Brain microvascular endothelial cell (primary cell): ENCODE results near the gene EMC8.

Experiments
- DNase-seq: peaks from one replicate; pipeline ENCODE4 v3.0.0-alpha.2; 2020
- H3K27ac ChIP-seq: fragments of 250-450 bp; sonication (Bioruptor Pico); 2 replicates; pipeline ENCODE4 v1.5.1; 2020; ENCODE audit warnings: mild to moderate bottlenecking, moderate library complexity
- H3K27me3 ChIP-seq: fragments of 250-450 bp; sonication (Bioruptor Pico); replicated peaks from 2 replicates; pipeline ENCODE4 v1.5.1; 2020; ENCODE audit warnings: mild to moderate bottlenecking
- H3K36me3 ChIP-seq: fragments of 250-450 bp; sonication (Bioruptor Pico); replicated peaks from 2 replicates; pipeline ENCODE4 v1.5.1; 2020; ENCODE audit warnings: mild to moderate bottlenecking
- H3K4me3 ChIP-seq: 2 replicates; pipeline ENCODE4 v1.5.1; 2011; ENCODE audit warnings: low read depth, mild to moderate bottlenecking, control low read depth, low read length, moderate library complexity
- in situ Hi-C: cut with HindIII; loops from 2 replicates; pipeline ENCODE4 v1.10.0; 2017; ENCODE audit warnings: low sequenced_read_pairs, low pct_ligation_motif_present
- TF ChIP-seq, protein P1 (sequence below): IDR thresholded peaks from 2 replicates; pipeline ENCODE4 v1.5.1; 2011; ENCODE audit warnings: low read depth, mild to moderate bottlenecking, moderate library complexity, low read length, control low read depth, inconsistent platforms; ENCODE audit errors: missing control alignments

EMC8 gene

GRCh38 chr16:85832570-85833218 lies 33.4 kb upstream of the EMC8 start:
- TF ChIP-seq, protein P1, sequence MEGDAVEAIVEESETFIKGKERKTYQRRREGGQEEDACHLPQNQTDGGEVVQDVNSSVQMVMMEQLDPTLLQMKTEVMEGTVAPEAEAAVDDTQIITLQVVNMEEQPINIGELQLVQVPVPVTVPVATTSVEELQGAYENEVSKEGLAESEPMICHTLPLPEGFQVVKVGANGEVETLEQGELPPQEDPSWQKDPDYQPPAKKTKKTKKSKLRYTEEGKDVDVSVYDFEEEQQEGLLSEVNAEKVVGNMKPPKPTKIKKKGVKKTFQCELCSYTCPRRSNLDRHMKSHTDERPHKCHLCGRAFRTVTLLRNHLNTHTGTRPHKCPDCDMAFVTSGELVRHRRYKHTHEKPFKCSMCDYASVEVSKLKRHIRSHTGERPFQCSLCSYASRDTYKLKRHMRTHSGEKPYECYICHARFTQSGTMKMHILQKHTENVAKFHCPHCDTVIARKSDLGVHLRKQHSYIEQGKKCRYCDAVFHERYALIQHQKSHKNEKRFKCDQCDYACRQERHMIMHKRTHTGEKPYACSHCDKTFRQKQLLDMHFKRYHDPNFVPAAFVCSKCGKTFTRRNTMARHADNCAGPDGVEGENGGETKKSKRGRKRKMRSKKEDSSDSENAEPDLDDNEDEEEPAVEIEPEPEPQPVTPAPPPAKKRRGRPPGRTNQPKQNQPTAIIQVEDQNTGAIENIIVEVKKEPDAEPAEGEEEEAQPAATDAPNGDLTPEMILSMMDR: no peak
- no peak overlapping the region for H3K27ac ChIP-seq
- no peaks in the 10 kb centered on the region for H3K36me3 ChIP-seq
- no peak for DNase-seq
- in situ Hi-C loops: no loop called here
- H3K4me3 ChIP-seq: no peak overlapping the region
- peaks cover 7% of the 10 kb centered on the region for H3K27me3 ChIP-seq

- no peak overlapping the region for H3K27ac ChIP-seq
- H3K27me3 ChIP-seq: peaks cover 7% of the 10 kb centered on the region
- H3K36me3 ChIP-seq: no peaks in the 10 kb centered on the region
- DNase-seq: no peak
- in situ Hi-C loops: no loop called here
- TF ChIP-seq, protein P1: no peak
- H3K4me3 ChIP-seq: no peak overlapping the region
These were observed 31.5 kb upstream of the EMC8 start for GRCh38 chr16:85830821-85831220.

DNA sequence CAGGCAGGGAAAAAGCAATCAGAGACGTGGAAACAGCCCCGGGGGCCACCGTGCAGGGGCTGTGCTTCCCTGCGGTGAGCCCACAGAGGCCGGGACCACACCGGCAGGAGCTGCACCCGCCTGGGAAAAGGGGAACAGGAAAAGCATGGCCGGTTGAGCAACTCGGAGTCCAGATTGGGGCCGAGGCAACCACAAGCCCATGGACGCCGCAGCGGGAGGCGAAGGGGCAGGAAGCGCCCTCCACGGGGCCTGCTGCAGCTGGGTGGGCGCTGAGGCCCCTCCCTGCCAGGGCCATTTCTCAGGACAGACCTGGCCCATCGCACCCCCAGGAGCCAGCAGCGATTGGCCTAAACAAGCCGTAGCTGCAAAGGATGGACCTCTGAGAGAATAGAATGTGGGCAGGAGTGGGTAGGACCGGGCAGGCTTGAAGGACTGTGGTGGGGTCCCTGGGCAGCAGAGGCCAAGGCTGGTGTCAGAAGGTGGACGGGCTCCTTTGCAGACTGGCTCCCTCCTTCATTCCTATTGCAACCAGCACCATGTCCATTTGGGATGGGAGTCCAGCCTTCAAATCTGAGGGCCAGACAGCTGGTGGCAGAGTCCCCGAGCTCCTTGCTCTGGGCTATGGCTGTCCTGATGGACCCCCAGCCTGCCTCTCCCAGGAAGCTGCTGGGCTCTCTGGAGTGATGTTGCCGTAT lies 30.6 kb upstream of the EMC8 start:
- Histone ChIP-seq H3K36me3 (no peaks in the 10 kb centered on the region), H3K27ac (no peak overlapping the region), H3K4me3 (no peak overlapping the region), H3K27me3 (peaks cover 2% of the 10 kb centered on the region)
- TF ChIP-seq, protein P1: no peak
- in situ Hi-C loops: no loop called here
- DNase-seq: no peak

DNA sequence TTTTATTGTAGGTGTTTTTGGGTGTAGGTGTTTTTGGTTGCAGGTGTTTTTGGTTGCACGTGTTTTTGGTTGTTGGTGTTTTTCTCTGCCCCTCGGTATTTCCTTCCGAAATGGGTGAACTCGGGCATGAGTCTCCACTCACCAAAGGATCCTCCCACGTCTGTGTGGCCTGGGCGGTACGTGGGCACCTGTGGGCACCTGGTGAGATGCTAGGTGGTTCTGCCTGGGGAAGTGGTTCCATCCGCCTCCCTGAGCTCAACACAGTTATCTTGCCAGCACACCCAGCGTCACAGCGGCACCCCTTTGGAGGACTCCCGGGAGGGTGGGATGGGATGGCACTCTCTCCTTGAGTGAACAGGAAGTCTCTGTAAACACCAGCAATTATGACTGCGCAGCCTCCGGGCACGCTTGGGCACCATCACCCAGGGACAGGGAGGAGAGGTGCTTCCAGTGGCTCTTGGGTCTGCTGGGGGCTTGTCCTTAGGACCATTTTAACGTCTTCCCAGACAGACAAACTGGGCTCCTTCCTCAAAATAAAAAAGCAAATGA lies 29.9 kb upstream of the EMC8 start:
- TF ChIP-seq, protein P1: no peak
- DNase-seq: no peak
- no peak overlapping the region for H3K4me3 ChIP-seq
- in situ Hi-C loops: no loop called here
- H3K36me3 ChIP-seq: no peaks in the 10 kb centered on the region
- peaks cover 2% of the 10 kb centered on the region for H3K27me3 ChIP-seq
- H3K27ac ChIP-seq: no peak overlapping the region

GRCh38 chr16:85828166-85828565 lies 28.8 kb upstream of the EMC8 start:
- H3K36me3 ChIP-seq: no peaks in the 10 kb centered on the region
- TF ChIP-seq, protein P1: no peak
- H3K4me3 ChIP-seq: no peak overlapping the region
- H3K27ac ChIP-seq: no peak overlapping the region
- H3K27me3 ChIP-seq: peaks cover 2% of the 10 kb centered on the region
- no peak for DNase-seq
- in situ Hi-C loops: no loop called here
